Endometrial microvascular endothelial cells (primary cell): Measurements from ENCODE around the gene SMIM12. TPM values are rescaled to one million over a fixed set of nuclear protein-coding genes. Genes with fewer than 3 reads are reported as not detected.
"Not testable (repeated sequence)": the region's sequence is repeated elsewhere in the genome, so short reads cannot be mapped to it uniquely, and the experiment has no call there.

Experiments used
- in situ Hi-C: cut with HindIII; loops from 2 replicates; pipeline ENCODE4 v1.10.0; 2017; ENCODE audit warnings: low sequenced_read_pairs, low pct_unique_long_range_greater_than_20kb; ENCODE audit errors: inconsistent ontology term
- total RNA-seq: library from RNA; depleted of rRNA; stranded (reverse); fragments of >200 nt; gene quantifications from one replicate; pipeline ENCODE4 v1.2.3, GENCODE V29; 2015; ENCODE audit errors: inconsistent ontology term

SMIM12 gene
- total RNA-seq, 1 donor from 2014 or later = 41.6 TPM

DNA sequence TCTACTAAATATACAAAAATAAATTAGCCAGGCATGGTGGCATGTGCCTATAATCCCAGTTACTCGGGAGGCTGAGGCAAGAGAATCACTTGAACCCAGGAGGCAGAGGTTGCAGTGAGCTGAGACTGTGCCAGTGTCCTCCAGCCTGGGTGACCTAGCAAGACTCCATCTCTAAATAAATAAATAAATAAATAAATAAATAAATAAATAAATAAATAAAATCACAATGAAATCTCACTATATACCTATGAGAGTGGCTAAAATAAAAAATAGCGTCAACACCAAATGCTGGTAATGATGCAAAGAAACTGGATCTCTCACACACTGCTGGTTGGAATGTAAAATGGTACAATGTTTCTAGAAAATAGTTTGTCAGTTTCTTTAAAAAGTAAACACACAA lies 40.7 kb downstream of the SMIM12 start:
- in situ Hi-C loops = not testable (repeated sequence)

DNA sequence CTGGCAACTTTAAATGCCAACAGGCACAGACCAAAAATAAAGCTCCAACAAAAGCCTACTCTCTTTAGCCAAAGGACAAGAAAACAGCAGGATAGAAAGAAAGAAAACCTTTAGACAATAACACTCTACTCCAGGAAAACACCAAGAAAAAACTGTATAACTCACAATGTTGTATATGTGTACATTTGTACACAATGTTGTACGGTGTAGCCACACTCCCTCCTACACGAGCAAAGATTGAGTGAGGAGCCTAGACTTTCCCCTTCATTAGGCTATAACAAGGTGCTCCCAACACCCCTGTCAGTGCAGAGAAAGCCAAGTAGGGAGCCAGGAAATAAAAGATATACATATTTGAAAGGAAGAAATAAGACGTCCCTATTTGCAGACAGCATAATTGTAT lies 42.8 kb downstream of the SMIM12 start:
- in situ Hi-C loops = no loop called here

DNA sequence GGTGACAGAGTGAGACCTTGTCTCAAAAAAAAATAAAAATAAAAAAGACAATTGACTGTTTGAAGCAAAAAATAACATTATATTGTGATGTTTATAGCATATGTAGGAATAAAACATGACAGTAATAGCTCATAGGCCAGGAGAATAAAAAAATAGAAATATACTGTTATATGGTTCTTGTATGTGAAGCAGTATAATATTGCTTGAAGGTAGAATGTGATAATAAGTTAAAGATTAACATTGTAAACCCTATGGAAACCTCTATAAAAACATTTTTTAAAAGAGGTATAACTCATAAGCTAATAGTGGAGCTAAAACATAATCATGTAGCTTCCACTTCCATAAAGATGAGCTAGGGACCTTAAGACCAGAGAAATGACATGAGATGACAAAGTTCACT lies 43.2 kb downstream of the SMIM12 start:
- in situ Hi-C loops = no loop called here

DNA sequence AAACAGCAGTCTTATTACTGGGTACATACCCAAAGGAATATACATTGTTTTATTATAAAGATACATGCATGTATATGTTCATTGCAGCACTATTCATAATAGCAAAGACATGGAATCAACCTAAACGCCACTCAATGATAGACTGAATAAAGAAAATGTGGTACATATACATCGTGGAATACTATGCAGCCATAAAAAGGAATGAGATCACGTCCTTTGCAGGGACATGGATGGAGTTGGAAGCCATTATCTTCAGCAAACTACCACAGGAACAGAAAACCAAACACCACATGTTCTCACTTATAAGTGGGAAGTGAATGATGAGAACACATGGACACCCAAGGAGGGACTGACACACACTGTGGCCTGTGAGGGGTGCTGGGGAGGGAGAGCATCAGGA lies 48.8 kb downstream of the SMIM12 start:
- in situ Hi-C loops = not testable (repeated sequence)

DNA sequence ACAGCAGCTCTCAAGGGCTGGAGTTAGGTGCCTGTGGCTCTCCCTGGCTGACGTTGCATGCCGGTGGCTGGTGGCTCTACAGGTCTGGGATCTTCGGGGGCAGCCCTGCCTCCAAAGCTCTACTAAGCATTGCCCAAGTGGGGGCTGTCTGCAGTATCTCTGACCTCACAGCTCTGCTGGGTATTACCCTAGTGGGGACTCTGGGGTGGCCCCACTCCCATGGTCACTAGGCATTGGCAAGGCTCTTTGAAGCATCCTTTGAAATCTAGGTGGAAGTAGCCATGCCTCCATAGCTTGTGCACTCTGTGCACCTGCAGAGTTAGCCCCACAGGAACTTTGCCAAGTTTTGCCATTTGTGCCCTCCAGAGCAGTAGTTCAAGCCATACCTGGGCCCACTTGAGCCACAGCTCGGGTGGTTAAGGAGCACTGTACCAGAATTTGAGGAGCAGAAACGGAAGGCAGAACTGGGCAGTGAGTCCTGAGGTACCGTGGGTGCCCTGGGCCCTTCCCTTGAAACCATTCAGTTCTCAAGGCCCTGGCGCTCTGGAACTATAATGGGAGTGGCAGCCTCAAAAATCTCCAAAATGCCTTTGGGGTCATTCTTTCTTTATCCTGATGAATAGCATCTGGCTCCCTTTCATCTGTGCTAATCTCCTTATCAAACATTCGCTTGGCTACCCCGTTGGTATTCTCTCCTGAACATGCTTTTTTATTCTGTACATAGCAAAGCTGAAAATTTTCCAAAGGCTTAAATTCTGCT lies 51.3 kb downstream of the SMIM12 start:
- in situ Hi-C loops = no loop called here

DNA sequence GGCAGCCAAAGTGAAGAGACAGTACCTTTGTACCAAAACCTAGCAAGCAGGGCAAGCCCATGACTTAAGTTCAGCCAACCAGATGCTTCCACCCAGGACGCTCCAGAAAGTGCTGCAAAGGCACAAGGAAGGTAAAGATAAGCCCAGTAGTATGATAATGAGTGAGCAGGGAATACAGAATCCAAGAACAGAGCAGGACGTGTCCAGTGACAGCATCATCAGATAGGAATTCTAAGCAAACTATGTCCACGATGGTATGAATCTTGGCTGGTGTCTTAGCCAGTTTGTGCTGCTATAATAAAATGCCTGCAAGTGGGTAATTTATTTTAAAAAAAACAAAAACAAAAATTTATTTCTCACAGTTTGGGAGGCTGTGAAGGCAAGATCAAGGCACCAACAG lies 53.2 kb downstream of the SMIM12 start:
- in situ Hi-C loops = no loop called here

DNA sequence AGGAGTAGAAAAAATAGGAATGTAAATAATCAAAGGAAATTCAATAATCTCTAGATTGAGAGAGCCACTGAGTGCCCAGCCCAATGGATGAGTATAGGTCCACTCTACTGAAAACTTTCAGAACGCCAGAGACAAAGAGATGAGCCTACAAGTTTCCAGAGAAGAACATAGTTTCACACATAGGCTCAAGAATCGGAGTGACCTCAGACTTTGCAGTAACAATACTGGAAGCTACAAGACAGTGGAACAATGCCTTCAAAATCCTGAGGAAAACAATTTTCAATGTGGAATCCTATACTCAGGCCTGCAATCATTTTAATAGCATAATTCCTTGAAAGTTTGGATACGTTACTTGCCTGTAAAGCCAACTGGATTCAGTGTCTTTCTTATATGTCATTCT lies 55.8 kb downstream of the SMIM12 start:
- in situ Hi-C loops = no loop called here

Other genes starting within 250 kb of the SMIM12 start
- gene GJB5, start 104.7 kb downstream of the SMIM12 start, total RNA-seq = not detected
- not detected for gene GJB4, start 100.0 kb downstream of the SMIM12 start, total RNA-seq
- not detected for gene GJB3, start 78.5 kb downstream of the SMIM12 start, total RNA-seq
- gene GJA4, start 66.8 kb downstream of the SMIM12 start, total RNA-seq = not detected
- not detected for gene DLGAP3, start 69.9 kb upstream of the SMIM12 start, total RNA-seq
- 60.3 TPM for gene TMEM35B, start 125.6 kb upstream of the SMIM12 start, total RNA-seq
- gene ZMYM6, start 172.2 kb upstream of the SMIM12 start, total RNA-seq = 12.2 TPM
- gene ZMYM1, start 219.6 kb upstream of the SMIM12 start, total RNA-seq = 20.3 TPM